ENCODE measurements around the gene LGR4. TPM values are rescaled to one million over a fixed set of nuclear protein-coding genes. Genes with fewer than 3 reads are reported as not detected.
A peak's percentile ranks its signal among the peaks of the same experiment; 100 is the strongest.

The LGR4 gene
- total and polyA plus RNA-seq, 2 of the 13 experiments (the other 11 are each of a cell fraction or from before 2014, with no cell fraction given), result 42.1 to 68.7 TPM

GRCh38 chr11:27357250-27357649, 115.3 kb downstream of the LGR4 start (continued):
- TF ChIP-seq DMTF1 (CRISPR knock-in tag; IDR thresholded peaks at IDR 0.05), result no peak
- TF ChIP-seq TCF7 (IDR thresholded peaks at IDR 0.05; ENCODE audit: low read depth), result no peak
- no peak for TF ChIP-seq TEF (CRISPR knock-in tag; IDR thresholded peaks at IDR 0.05)
- TF ChIP-seq MBNL3 (CRISPR knock-in tag; conservative IDR thresholded peaks at IDR 0.05), result no peak
- TF ChIP-seq KLF9 (CRISPR knock-in tag; IDR thresholded peaks at IDR 0.05; ENCODE audit: low read depth), result no peak

GRCh38 chr11:27356624-27357222, 115.9 kb downstream of the LGR4 start:
- no peak for DNase-seq (ENCODE audit: low spot score)
- H3K4me1 ChIP-seq (ENCODE audit: insufficient read depth, low read length), result peaks cover 55% of the 10 kb centered on the region
- H3K36me3 ChIP-seq (replicated peaks in 1 of 2; ENCODE audit: control insufficient read depth in 1 of 2, insufficient read depth in 2 of 2, low read length in 2 of 2), result no peaks in the 10 kb centered on the region
- no peak overlapping the region for H2AFZ ChIP-seq (ENCODE audit: low read length)
- no TSS peak for BruUV-seq (replicated peaks)
- no peak for FAIRE-seq
- TF ChIP-seq HNRNPK (IDR thresholded peaks at IDR 0.05; ENCODE audit: low read depth, low read length, poor library complexity, severe bottlenecking), result peak; percentile 96
- no peak for TF ChIP-seq GRHL1 (CRISPR knock-in tag; conservative IDR thresholded peaks at IDR 0.05)
- no peaks in the 10 kb centered on the region for H3K27me3 ChIP-seq (ENCODE audit: control insufficient read depth in 1 of 2, insufficient read depth in 2 of 2, low read length in 2 of 2)
- H3K79me2 ChIP-seq (ENCODE audit: insufficient read depth, low read length), result peaks cover 7% of the 10 kb centered on the region
- H3K27ac ChIP-seq (ENCODE audit: extremely low read length, insufficient read depth, low read length), result no peak overlapping the region
- H3K9ac ChIP-seq (ENCODE audit: insufficient read depth, low read depth, low read length), result no peak overlapping the region
- H3K4me2 ChIP-seq (ENCODE audit: low read depth, low read length), result no peak overlapping the region
- H4K20me1 ChIP-seq (ENCODE audit: insufficient read depth, low read length), result no peaks in the 10 kb centered on the region
- intact Hi-C loops (cut with micrococcal nuclease; ENCODE audit: unreplicated experiment), result no loop called here
- H3K9me3 ChIP-seq (ENCODE audit: low read length), result no peaks in the 10 kb centered on the region
- H3K4me3 ChIP-seq (replicated peaks in 1 of 3; ENCODE audit: insufficient read depth in 1 of 3, low read depth in 2 of 3, low read length in 3 of 3), result no peak overlapping the region
- 91% methylated on average over 5 of the region's 5 CpGs for WGBS (ENCODE audit: low lambda C conversion rate)
- ATAC-seq, result no peak
- in situ Hi-C loops (cut with HindIII; ENCODE audit: extremely low pct_ligation_motif_present, low pct_unique_long_range_greater_than_20kb), result no loop called here
- ChIA-PET CTCF (ENCODE audit: low intra/inter-chr PET ratio, low total read pairs) (no interaction called here), POLR2A (no interaction called here)

Measured in HepG2 (cell line).